HG02852 (cell line): ENCODE results near the gene GID4.

ENCODE experiments used
- ATAC-seq: cut with Tn5 transposase; IDR thresholded peaks from one replicate; pipeline ENCODE4 v1.9.1; 2021; ENCODE audit warnings: mild to moderate bottlenecking, moderate library complexity; ENCODE audit not compliant: unreplicated experiment

GID4 gene

GRCh38 chr17:18041776-18042175, 2.6 kb downstream of the GID4 start:
- ATAC-seq: no peak

- no peak for ATAC-seq
Measured at GRCh38 chr17:18042983-18043382, 3.8 kb downstream of the GID4 start.

- ATAC-seq: no peak
Measured at GRCh38 chr17:18043491-18043890, 4.3 kb downstream of the GID4 start.

- ATAC-seq: no peak
Measured at GRCh38 chr17:18044609-18045008, 5.4 kb downstream of the GID4 start.

- ATAC-seq: no peak
Measured at GRCh38 chr17:18045691-18046350, 6.6 kb downstream of the GID4 start.

- no peak for ATAC-seq
Measured at GRCh38 chr17:18055597-18055996, 16.4 kb downstream of the GID4 start.

- no peak for ATAC-seq
Measured at GRCh38 chr17:18056214-18056613, 17.0 kb downstream of the GID4 start.

GRCh38 chr17:18059283-18059682, 20.1 kb downstream of the GID4 start:
- no peak for ATAC-seq

GRCh38 chr17:18064053-18064452, 24.8 kb downstream of the GID4 start:
- no peak for ATAC-seq

- ATAC-seq: no peak
Measured at GRCh38 chr17:18065546-18065945, 26.3 kb downstream of the GID4 start.

GRCh38 chr17:18066866-18067265, 27.7 kb downstream of the GID4 start:
- no peak for ATAC-seq

GRCh38 chr17:18069101-18069500, 29.9 kb downstream of the GID4 start:
- no peak for ATAC-seq

GRCh38 chr17:18070861-18071340, 31.7 kb downstream of the GID4 start:
- no peak for ATAC-seq

GRCh38 chr17:18071751-18072150, 32.5 kb downstream of the GID4 start:
- no peak for ATAC-seq

GRCh38 chr17:18074566-18075272, 35.5 kb downstream of the GID4 start:
- no peak for ATAC-seq

- no peak for ATAC-seq
Measured at GRCh38 chr17:18076936-18077335, 37.7 kb downstream of the GID4 start.

- no peak for ATAC-seq
Measured at GRCh38 chr17:18079543-18079942, 40.3 kb downstream of the GID4 start.

GRCh38 chr17:18084256-18084655, 45.0 kb downstream of the GID4 start:
- ATAC-seq: no peak

- ATAC-seq: peak; percentile 76
Measured at GRCh38 chr17:18087610-18088491, 48.6 kb downstream of the GID4 start, which contains the start of gene DRG2. TSS of gene DRG2 (plus strand) at chr17:18087948. CDS start at chr17:18088024, 76 bp downstream.

- ATAC-seq: no peak
Measured at GRCh38 chr17:18089613-18090012, 50.4 kb downstream of the GID4 start.

- ATAC-seq: no peak
Measured at GRCh38 chr17:18093616-18094408, 54.6 kb downstream of the GID4 start.
